BLaER1 (cell line): ENCODE data around the gene SIGLEC1.

Source experiments
- H3K27ac ChIP-seq: shearing (Covaris generic); formaldehyde crosslinking; 2 replicates; pipeline ENCODE4 v1.8.1; 2022
- H3K27me3 ChIP-seq: shearing (Covaris generic); formaldehyde crosslinking; 2 replicates; pipeline ENCODE4 v1.8.1; 2022
- H3K36me3 ChIP-seq: shearing (Covaris generic); formaldehyde crosslinking; 2 replicates; pipeline ENCODE4 v1.8.1; 2022
- H3K4me1 ChIP-seq: shearing (Covaris generic); formaldehyde crosslinking; 2 replicates; pipeline ENCODE4 v1.8.1; 2022
- H3K4me2 ChIP-seq: shearing (Covaris generic); formaldehyde crosslinking; 2 replicates; pipeline ENCODE4 v1.8.1; 2022
- H3K4me3 ChIP-seq: shearing (Covaris generic); formaldehyde crosslinking; 2 replicates; pipeline ENCODE4 v1.8.1; 2022
- H3K9ac ChIP-seq: shearing (Covaris generic); formaldehyde crosslinking; 2 replicates; pipeline ENCODE4 v1.8.1; 2022
- H3K9me3 ChIP-seq: shearing (Covaris generic); formaldehyde crosslinking; 2 replicates; pipeline ENCODE4 v1.8.1; 2022
- H4K20me1 ChIP-seq: shearing (Covaris generic); formaldehyde crosslinking; 2 replicates; pipeline ENCODE4 v1.8.1; 2022
- Cebpa-rat ChIP-seq: shearing (Covaris generic); IDR thresholded peaks from 2 replicates; pipeline ENCODE4 v1.8.1; 2022

Gene SIGLEC1

DNA sequence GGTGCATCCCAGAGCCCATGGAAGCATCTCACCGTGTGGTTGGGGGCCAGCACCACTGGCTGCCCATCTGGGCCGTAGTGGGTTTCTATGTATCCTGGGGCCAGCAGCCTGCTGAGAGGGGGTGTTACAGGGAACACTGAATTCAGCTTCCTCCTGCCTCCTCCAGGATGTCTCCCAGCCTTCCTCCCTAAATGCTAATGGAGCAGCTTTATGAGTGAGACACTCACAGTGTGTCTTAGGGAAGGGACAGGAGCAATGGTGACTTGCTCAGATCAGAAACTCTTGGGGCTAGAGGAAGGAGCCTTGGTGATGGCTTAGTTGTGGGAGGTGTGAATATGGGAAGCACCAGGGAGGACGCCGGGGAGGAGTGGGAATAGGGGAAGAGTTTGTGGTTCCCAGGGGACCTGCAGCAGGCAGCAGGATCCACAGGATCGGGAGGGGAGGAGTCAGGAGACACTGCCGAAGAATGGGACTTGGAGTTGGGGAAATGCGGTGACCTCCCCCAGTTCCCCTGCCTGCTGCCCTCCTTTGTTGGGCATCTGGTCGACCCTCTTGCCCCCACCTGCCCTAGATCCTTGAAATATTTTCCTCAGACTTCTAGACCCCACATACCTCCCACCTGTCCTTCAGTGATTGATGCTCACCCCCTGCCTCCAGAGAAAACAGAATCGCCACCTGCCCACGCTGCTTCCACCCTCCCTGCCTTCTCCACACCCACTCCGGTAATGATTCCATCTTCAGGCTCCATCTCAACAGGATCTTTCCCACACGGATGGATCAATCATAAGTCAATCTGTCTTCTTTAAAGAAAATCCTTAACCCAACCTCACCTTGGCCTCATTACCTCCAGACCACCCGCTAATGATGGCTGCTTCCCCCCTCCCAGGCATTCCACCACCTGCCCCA is 37.2 kb downstream of the SIGLEC1 start:
- Histone ChIP-seq H3K36me3 (no peaks in the 10 kb centered on the region), H3K27ac (no peak overlapping the region), H3K4me3 (no peak overlapping the region), H4K20me1 (no peaks in the 10 kb centered on the region; the same call in 1 of the 2 replicates), H3K27me3 (peaks cover 34% of the 10 kb centered on the region), H3K4me1 (peaks cover 49% of the 10 kb centered on the region), H3K9ac (no peak overlapping the region), H3K4me2 (no peak overlapping the region), H3K9me3 (no peaks in the 10 kb centered on the region)
- no peak for TF ChIP-seq Cebpa-rat

DNA sequence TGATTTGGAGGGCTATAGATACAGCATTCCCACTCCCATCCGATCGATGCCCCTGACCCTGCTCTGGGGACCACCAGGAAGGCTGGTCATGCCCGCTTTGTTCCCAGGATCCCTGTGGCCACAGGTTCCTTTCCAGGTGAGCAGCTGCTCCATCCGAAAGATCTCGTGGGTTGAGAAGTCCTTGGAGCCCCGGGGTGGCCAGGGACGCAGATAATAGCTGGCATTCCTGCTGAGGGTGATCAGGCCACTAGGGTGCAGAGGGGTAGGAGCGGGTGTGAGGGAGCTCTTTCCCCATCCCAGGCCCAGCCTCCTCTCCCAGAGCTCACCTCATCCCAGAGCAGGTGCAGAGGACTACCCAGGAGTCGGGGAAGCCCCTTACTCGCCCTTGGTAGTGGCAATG is 38.0 kb downstream of the SIGLEC1 start:
- no peak overlapping the region for H3K27ac ChIP-seq

DNA sequence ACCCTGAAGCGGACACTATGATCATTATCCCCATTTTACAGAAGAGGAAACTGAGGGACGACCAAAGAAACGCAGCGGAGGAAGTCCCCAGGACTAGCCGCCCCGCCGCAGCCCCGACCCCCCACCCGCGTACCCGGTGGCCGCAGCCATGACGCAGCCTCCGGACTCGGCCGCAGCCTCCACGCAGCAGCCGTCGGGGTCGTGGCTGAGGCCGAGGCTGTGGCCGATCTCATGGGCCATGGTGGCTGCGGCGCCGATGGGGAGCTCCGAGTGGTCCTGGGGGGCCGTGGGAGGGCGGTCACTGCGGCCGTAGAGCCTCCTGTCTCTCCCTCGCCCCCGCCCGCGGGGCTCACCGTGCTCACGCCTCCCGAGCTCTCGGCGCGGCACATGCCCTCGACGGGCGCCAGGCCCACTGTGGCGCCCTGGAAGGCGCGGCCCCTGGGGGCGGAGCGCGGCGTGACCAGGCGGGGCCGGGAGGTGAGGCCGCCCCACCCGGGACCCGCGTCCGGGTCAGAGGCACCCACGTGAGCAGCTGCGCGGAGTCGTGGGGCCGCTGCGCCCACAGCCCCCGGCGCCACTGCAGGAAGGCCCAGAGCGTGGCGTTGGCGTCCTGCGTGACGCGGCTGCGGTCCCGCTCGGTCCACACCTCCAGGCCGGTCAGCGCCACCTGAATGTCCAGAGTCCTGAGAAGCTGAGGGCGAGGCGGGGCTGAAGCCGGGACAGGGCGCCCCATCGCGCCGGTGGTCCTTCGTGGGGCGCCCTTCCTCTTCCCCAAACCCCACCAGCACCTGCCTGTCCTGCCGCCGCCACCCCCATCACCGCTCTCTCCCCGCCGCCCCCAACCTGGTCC is 39.0 kb downstream of the SIGLEC1 start:
- TF ChIP-seq Cebpa-rat = no peak
- H4K20me1 ChIP-seq = no peaks in the 10 kb centered on the region
- peaks cover 67% of the 10 kb centered on the region for H3K4me1 ChIP-seq
- H3K36me3 ChIP-seq = no peaks in the 10 kb centered on the region
- no peak overlapping the region for H3K9ac ChIP-seq
- no peak overlapping the region for H3K27ac ChIP-seq
- H3K9me3 ChIP-seq = no peaks in the 10 kb centered on the region
- H3K27me3 ChIP-seq = peaks cover 23% of the 10 kb centered on the region
- peak overlapping the region; percentile 99 for H3K4me2 ChIP-seq
- no peak overlapping the region; the same call in 1 of the 2 replicates for H3K4me3 ChIP-seq

More for the DNA sequence above, 38.0 kb downstream of the SIGLEC1 start:
- peaks cover 57% of the 10 kb centered on the region for H3K4me1 ChIP-seq
- H3K9ac ChIP-seq = no peak overlapping the region
- H3K36me3 ChIP-seq = no peaks in the 10 kb centered on the region
- no peak for TF ChIP-seq Cebpa-rat
- no peaks in the 10 kb centered on the region for H4K20me1 ChIP-seq
- peaks cover 26% of the 10 kb centered on the region for H3K27me3 ChIP-seq
- no peaks in the 10 kb centered on the region for H3K9me3 ChIP-seq
- no peak overlapping the region for H3K4me2 ChIP-seq
- no peak overlapping the region for H3K4me3 ChIP-seq

DNA sequence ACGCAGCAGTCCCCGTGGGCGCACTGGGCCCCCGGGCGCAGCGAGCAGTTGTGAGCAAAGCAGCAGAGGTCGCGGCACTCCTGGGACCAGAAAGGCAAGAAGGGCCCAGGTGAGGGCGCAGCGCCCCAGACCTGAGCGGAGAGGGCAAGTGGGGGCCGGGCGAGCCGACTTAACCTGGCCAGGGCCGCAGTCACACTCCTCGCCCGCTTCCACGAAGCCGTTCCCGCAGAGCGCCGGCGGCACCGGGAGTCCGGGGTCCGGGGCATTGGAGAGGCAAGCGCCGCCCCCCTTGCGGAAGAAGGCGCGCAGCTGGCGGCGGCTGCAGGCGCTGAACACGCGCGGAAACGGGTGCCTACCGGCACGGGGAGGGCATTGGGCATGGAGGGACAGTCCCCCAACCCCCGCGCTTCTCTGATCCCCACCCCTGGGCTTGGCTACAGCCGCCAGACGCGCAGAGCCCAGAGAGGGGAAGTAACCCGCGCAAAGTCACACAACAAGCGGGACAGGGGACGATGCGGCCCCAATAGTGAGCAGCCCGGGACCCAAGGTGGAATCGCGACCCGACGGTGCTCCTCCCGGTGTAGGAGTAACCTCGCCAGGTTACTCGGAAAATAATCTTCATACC is 39.7 kb downstream of the SIGLEC1 start:
- TF ChIP-seq Cebpa-rat = no peak
- H3K4me3 ChIP-seq = peak overlapping the region; percentile 67
- peak overlapping the region; percentile 89 for H3K27ac ChIP-seq
- H3K4me2 ChIP-seq = peak overlapping the region; percentile 99
- H3K27me3 ChIP-seq = peaks cover 23% of the 10 kb centered on the region
- no peaks in the 10 kb centered on the region for H3K36me3 ChIP-seq
- peak overlapping the region; percentile 74 for H3K9ac ChIP-seq
- H3K4me1 ChIP-seq = peaks cover 72% of the 10 kb centered on the region
- H3K9me3 ChIP-seq = no peaks in the 10 kb centered on the region
- H4K20me1 ChIP-seq = no peaks in the 10 kb centered on the region

DNA sequence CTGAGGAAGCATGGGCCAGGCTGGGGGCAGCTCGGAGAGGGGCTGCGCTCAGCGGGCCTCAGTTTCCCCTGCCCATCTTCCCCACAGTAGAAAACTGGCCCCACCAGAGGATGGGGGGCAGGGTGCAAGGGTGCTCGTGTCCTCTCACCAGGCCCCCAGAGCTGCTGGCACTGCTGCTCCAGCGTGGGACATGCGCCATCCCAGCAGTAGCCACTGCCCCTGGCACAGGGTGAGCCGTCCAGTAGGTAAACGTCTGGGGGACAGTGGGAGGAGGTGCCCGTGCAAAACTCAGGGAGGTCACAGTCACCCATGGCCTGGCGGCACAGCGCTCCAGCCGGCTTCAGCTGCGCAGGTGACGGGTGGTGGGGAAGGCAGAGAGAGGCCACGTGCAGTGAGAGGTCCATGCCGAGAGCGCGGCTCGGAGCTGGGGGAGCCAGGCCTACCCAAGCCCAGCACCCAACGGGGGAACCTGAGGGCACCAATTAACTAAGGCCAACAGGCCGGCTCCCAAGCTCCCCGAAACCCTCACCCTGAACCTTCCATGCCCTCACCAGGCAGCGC is 40.3 kb downstream of the SIGLEC1 start:
- no peaks in the 10 kb centered on the region for H4K20me1 ChIP-seq
- peaks cover 23% of the 10 kb centered on the region for H3K27me3 ChIP-seq
- peak overlapping the region; percentile 89 for H3K27ac ChIP-seq
- no peaks in the 10 kb centered on the region for H3K9me3 ChIP-seq
- H3K4me1 ChIP-seq = peaks cover 72% of the 10 kb centered on the region
- H3K36me3 ChIP-seq = no peaks in the 10 kb centered on the region
- peak overlapping the region; percentile 74 for H3K9ac ChIP-seq
- peak overlapping the region; percentile 99 for H3K4me2 ChIP-seq
- H3K4me3 ChIP-seq = peak overlapping the region; percentile 67
- no peak for TF ChIP-seq Cebpa-rat

DNA sequence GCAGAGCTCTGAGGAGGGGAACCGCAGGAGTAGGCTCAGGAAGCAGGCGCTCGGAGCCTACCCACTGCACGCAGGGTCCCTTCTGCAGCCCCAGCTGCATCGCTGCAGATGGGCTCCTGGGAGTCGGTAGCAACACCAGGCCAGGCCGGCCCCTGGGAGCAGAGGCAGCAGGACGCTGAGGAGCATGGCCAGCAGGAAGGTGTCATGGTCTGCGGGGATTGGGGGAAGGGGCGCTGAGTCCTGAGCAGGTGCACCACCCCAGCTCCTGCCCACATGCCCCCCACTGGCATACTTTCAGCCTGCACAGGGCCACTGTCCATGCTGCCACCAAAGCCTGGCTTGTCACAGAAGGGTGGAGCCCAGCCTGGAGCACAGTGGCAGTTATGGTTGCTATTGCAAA is 41.5 kb downstream of the SIGLEC1 start:
- Histone ChIP-seq H3K9ac (peak overlapping the region; percentile 74; the same call in 1 of the 2 replicates), H3K9me3 (no peaks in the 10 kb centered on the region), H3K36me3 (no peaks in the 10 kb centered on the region), H3K27me3 (peaks cover 23% of the 10 kb centered on the region), H3K4me2 (peak overlapping the region; percentile 99), H3K27ac (peak overlapping the region; percentile 89), H3K4me1 (peaks cover 73% of the 10 kb centered on the region), H4K20me1 (no peaks in the 10 kb centered on the region), H3K4me3 (peak overlapping the region; percentile 67)
- no peak for TF ChIP-seq Cebpa-rat

DNA sequence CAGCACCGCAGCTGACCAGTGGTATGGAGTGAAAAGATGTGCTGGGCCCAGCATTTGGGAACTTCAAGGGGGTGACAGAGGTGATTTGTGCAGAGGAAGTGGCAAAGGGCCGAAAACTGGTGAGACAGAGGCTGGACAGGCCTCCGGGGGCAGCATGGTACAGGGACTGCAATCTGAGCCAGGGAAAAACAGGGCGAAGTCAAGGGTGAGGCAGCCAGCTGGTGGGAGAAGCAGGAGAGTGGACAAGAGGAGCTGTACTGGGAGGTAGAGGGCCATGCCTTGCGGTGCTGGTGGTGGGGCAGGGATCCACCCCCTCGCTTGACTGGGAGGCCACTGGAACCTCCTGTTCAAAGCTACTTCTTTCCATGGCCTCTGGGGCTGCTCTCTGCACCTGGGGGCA is 41.9 kb downstream of the SIGLEC1 start:
- Histone ChIP-seq H3K36me3 (no peaks in the 10 kb centered on the region), H3K9me3 (no peaks in the 10 kb centered on the region), H3K9ac (peak overlapping the region; percentile 66; the same call in 1 of the 2 replicates), H4K20me1 (no peaks in the 10 kb centered on the region), H3K27ac (peak overlapping the region; percentile 89), H3K4me2 (peak overlapping the region; percentile 99), H3K4me3 (peak overlapping the region; percentile 37; the same call in 1 of the 2 replicates), H3K27me3 (peaks cover 21% of the 10 kb centered on the region), H3K4me1 (peaks cover 77% of the 10 kb centered on the region)
- no peak for TF ChIP-seq Cebpa-rat

DNA sequence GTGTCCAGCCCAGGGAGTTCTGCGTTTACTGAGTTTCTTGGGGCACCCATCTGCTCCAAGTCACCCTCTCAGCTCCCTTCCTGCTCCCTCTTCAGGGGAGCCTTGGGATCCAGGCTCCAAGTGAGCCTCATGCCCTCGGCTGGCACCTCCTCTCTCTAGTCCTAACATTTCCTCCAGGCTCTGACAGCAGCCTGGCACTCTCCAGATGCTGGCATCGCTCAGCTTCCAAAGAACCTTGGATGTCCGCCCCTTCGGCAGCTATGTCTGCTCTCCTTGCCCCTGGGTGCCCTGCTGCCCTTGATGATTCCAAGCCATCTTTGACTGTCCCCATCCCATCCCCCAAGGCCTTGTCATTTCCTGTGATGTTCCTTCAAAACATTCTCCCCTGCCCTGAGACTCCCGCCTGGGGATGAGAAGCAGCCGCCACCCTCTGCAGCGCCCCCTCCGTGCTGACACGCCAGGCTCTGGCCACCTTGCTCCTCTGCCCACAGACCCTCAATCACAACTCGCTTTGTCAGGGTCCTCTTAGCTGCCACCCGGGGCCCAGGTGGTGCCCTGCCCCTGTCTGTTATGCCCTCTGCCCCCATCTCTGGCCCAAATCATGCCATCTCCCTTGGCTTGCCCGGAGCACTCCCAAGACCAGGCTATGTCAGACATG is 42.6 kb downstream of the SIGLEC1 start:
- Histone ChIP-seq H3K4me3 (peak overlapping the region; percentile 37; the same call in 1 of the 2 replicates), H3K4me2 (peak overlapping the region; percentile 99), H3K36me3 (no peaks in the 10 kb centered on the region), H3K4me1 (peaks cover 84% of the 10 kb centered on the region), H3K27ac (peak overlapping the region; percentile 89), H4K20me1 (no peaks in the 10 kb centered on the region), H3K27me3 (peaks cover 15% of the 10 kb centered on the region; the same call in 1 of the 2 replicates), H3K9ac (peak overlapping the region; percentile 66; the same call in 1 of the 2 replicates), H3K9me3 (no peaks in the 10 kb centered on the region)
- TF ChIP-seq Cebpa-rat = no peak
